ENCODE results near the gene EFCAB11. TPM values are rescaled to one million over a fixed set of nuclear protein-coding genes. Genes with fewer than 3 reads are reported as not detected.

The EFCAB11 gene
- total and polyA plus RNA-seq, 2 donors (not counting 1 experiment from before 2014, with no cell fraction given) = 4.2 to 13.8 TPM

DNA sequence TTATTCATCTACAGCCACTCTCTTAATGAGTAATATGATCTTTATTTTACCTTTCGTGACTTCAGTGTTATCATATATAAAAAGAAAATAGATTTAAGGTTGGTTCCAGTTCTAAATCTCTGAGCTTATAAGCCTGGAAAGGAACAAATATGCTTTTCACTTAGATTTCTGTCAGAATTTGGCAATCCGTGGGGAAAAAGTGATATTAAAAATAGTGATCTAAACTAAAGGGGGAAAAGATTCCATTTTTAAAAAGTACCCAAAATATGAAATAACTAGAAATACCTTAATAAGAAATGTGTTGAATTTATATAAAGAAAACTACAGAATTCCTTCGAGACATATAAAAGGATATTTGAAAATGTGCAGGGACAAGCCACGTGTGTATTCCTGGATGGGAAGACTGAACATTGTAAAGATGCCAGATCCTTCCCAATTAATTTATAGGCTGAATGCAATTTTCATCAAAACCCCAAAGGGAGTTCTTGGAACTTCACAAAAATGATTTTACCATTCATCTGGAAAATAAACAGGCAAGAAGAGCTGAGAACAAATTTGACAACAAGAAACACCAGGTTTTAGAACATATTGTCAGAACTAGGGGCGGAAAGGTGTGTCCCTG lies 142.5 kb downstream of the EFCAB11 start:
- Histone ChIP-seq H3K4me2 (replicated peaks; ENCODE audit: low read depth, low read length, poor library complexity, severe bottlenecking) (no peak overlapping the region), H3K27me3 (replicated peaks in 1 of 4; ENCODE audit: control extremely low read depth in 1 of 4, control insufficient read depth in 3 of 4, insufficient read depth in 4 of 4, low read length in 3 of 4) (no peaks in the 10 kb centered on the region), H3K9me3 (ENCODE audit: control extremely low read depth in 1 of 3, control insufficient read depth in 2 of 3, insufficient read depth in 1 of 3, low read length in 2 of 3) (no peaks in the 10 kb centered on the region), H3K27ac (ENCODE audit: low read length in 2 of 2) (no peak overlapping the region), H2AFZ (ENCODE audit: insufficient read depth, low read depth, low read length, poor library complexity, severe bottlenecking) (no peak overlapping the region), H3K4me3 (ENCODE audit: control extremely low read depth in 1 of 5, extremely low read depth in 1 of 5, insufficient read depth in 1 of 5, low read depth in 2 of 5, low read length in 4 of 5) (no peak overlapping the region), H3K4me1 (ENCODE audit: control insufficient read depth in 2 of 2, insufficient read depth in 2 of 2, low read length in 2 of 2) (no peaks in the 10 kb centered on the region), H4K20me1 (ENCODE audit: control insufficient read depth, insufficient read depth, low read length, poor library complexity, severe bottlenecking) (no peaks in the 10 kb centered on the region), H3K36me3 (replicated peaks in 1 of 2; ENCODE audit: control extremely low read depth in 1 of 2, control insufficient read depth in 1 of 2, extremely low read depth in 1 of 2, insufficient read depth in 2 of 2, low read length in 1 of 2) (no peaks in the 10 kb centered on the region), H3K79me2 (ENCODE audit: control insufficient read depth, insufficient read depth, low read length) (no peaks in the 10 kb centered on the region), H3K9ac (ENCODE audit: low read length) (no peak overlapping the region)
- no peaks in the 10 kb centered on the region for H3K27me3 Mint-ChIP-seq
- H3K4me3 Mint-ChIP-seq = no peak overlapping the region
- no peak for ATAC-seq (ENCODE audit: low read depth)
- TF ChIP-seq EZH2 (IDR thresholded peaks at IDR 0.05; ENCODE audit: borderline replicate concordance, insufficient read depth, low read depth, low read length, poor library complexity, severe bottlenecking) = no peak
- TF ChIP-seq, protein P1, sequence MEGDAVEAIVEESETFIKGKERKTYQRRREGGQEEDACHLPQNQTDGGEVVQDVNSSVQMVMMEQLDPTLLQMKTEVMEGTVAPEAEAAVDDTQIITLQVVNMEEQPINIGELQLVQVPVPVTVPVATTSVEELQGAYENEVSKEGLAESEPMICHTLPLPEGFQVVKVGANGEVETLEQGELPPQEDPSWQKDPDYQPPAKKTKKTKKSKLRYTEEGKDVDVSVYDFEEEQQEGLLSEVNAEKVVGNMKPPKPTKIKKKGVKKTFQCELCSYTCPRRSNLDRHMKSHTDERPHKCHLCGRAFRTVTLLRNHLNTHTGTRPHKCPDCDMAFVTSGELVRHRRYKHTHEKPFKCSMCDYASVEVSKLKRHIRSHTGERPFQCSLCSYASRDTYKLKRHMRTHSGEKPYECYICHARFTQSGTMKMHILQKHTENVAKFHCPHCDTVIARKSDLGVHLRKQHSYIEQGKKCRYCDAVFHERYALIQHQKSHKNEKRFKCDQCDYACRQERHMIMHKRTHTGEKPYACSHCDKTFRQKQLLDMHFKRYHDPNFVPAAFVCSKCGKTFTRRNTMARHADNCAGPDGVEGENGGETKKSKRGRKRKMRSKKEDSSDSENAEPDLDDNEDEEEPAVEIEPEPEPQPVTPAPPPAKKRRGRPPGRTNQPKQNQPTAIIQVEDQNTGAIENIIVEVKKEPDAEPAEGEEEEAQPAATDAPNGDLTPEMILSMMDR (IDR thresholded peaks at IDR 0.05) = no peak
- H3K27ac Mint-ChIP-seq = no peak overlapping the region
- H3K4me1 Mint-ChIP-seq = no peaks in the 10 kb centered on the region
- DNase-seq = no peak
- CTCF ChIA-PET = interaction anchor here (1.4 kb wide), 1 partner anchor 635 kb away, joined by 3 read pairs; no protein-coding TSS in a partner anchor
- intact Hi-C loops (cut with micrococcal nuclease) = no loop called here
- POLR2A ChIA-PET = no interaction called here
- no peaks in the 10 kb centered on the region for H3K9me3 Mint-ChIP-seq (ENCODE audit: insufficient read depth)
- WGBS (ENCODE audit: insufficient coverage) = no CpG with 5 or more reads among the region's 5 CpGs

DNA sequence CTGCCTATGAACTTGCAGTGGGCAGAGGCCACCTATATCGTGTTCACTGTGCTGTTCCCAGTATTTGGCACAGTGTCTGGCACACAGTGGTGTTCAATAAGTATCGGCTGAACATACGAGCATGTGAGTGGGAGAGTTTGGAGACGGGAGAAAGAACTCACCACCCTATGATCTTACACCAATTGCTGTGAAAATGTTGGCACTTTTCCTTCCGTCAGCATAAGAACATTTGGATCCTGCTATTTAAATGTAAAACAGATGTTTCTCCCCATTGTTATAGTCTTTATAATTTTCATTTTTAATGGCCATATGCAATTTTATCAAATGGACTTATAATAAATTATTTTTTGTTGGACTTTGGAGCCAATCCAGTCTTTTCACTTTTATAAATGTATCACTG lies 144.4 kb downstream of the EFCAB11 start:
- no peaks in the 10 kb centered on the region for H3K9me3 ChIP-seq (ENCODE audit: control extremely low read depth in 1 of 3, control insufficient read depth in 2 of 3, insufficient read depth in 1 of 3, low read length in 2 of 3)
- no peak overlapping the region for H3K9ac ChIP-seq (ENCODE audit: low read length)
- CTCF ChIA-PET = no interaction called here
- H3K36me3 ChIP-seq (replicated peaks in 1 of 2; ENCODE audit: control extremely low read depth in 1 of 2, control insufficient read depth in 1 of 2, extremely low read depth in 1 of 2, insufficient read depth in 2 of 2, low read length in 1 of 2) = no peaks in the 10 kb centered on the region
- no peaks in the 10 kb centered on the region for H3K79me2 ChIP-seq (ENCODE audit: control insufficient read depth, insufficient read depth, low read length)
- Mint-ChIP-seq H3K4me3 (no peak overlapping the region), H3K4me1 (no peaks in the 10 kb centered on the region), H3K27me3 (no peaks in the 10 kb centered on the region), H3K9me3 (ENCODE audit: insufficient read depth) (no peaks in the 10 kb centered on the region), H3K27ac (no peak overlapping the region)
- ATAC-seq (ENCODE audit: low read depth) (no peak), DNase-seq (no peak)
- 83% methylated on average over 1 of the region's 5 CpGs for WGBS (ENCODE audit: insufficient coverage)
- no peaks in the 10 kb centered on the region for H4K20me1 ChIP-seq (ENCODE audit: control insufficient read depth, insufficient read depth, low read length, poor library complexity, severe bottlenecking)
- no peak overlapping the region for H3K4me3 ChIP-seq (ENCODE audit: control extremely low read depth in 1 of 5, extremely low read depth in 1 of 5, insufficient read depth in 1 of 5, low read depth in 2 of 5, low read length in 4 of 5)
- POLR2A ChIA-PET = no interaction called here
- intact Hi-C loops (cut with micrococcal nuclease) = no loop called here
- H3K4me1 ChIP-seq (ENCODE audit: control insufficient read depth in 2 of 2, insufficient read depth in 2 of 2, low read length in 2 of 2) = no peaks in the 10 kb centered on the region
- no peak overlapping the region for H2AFZ ChIP-seq (ENCODE audit: insufficient read depth, low read depth, low read length, poor library complexity, severe bottlenecking)
- no peak overlapping the region for H3K4me2 ChIP-seq (replicated peaks; ENCODE audit: low read depth, low read length, poor library complexity, severe bottlenecking)
- no peak overlapping the region for H3K27ac ChIP-seq (ENCODE audit: low read length in 2 of 2)
- TF ChIP-seq EZH2 (IDR thresholded peaks at IDR 0.05; ENCODE audit: borderline replicate concordance, insufficient read depth, low read depth, low read length, poor library complexity, severe bottlenecking) = no peak
- TF ChIP-seq, protein P1 (IDR thresholded peaks at IDR 0.05) = no peak
- no peaks in the 10 kb centered on the region for H3K27me3 ChIP-seq (replicated peaks in 1 of 4; ENCODE audit: control extremely low read depth in 1 of 4, control insufficient read depth in 3 of 4, insufficient read depth in 4 of 4, low read length in 3 of 4)

Data from B cell (primary cell).